ENCODE measurements around the gene RPS14.

Gene RPS14

DNA sequence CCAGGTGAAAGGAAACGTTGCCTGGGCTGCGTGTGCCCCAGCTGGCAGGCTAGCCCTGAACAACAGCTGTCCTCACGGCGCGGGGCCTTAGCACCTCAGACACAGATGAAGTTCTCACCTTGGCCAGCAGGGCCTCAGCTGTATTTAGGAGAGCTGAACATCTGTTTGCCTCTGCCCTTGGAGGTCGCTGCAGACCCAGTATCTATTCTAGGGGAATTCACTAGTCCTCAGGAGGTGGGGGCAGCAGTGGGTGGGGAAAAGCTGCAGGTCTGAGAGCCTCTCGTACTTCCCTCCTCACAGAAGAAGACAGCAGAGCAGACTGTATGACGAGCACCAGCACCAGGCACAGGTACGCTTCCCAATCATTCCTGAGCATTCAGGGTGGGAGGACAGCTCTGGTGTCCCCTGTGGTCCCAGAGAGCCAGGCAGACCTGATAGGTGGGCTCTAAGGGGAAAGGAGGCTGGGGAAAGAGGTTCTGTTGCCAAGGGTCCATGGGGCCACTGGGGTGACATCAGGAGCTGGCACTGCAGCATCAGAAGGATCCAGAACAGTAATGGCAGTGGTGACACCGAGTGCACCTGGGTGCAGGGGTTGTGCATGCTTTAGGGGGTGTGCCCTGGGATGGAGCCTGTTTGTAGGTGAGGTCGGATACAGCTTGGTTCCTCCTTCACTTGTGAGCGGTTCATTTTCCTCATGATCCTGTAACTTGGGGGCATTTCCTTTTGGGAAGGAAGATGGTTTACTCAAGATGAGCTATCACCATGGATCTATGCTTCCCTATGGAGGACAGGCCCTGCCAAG, 50.6 kb downstream of the RPS14 start:
- DNase-seq, result no peak

GRCh38 chr5:150397782-150398721, 51.5 kb downstream of the RPS14 start:
- no peak for DNase-seq

DNA sequence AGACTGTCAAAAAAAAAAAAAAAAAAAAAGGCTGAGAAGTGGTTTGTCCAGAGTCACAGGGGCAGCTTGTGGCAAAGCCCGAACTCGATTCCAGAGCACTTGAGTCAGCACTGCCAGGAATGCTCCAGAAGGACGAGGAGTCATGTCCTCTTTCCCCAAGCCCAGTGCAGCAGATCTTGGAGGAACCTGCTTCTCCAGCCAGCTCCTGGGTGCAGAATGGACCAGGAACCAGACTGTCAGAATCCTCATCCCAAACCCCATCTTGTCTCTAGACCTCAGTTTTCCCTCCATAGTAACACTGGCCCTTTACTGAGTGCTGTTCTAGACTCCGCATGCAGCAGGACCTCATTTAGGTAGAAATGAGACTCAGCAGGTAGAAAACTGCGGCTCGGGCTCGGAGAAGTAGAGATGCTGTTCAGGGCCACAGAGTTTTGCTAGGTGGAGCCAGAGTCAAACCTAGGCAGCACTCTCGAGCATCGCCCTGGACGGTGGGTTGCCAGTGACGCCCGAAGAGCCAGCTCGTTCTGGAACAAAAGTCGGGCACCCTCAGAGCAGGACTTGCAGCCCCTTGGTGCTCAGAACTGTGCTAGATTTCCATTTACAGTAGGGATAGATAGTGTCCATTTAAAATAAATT, 52.3 kb downstream of the RPS14 start:
- DNase-seq, result no peak

- no peak for DNase-seq
These were observed 53.3 kb downstream of the RPS14 start for GRCh38 chr5:150396267-150396666.

DNA sequence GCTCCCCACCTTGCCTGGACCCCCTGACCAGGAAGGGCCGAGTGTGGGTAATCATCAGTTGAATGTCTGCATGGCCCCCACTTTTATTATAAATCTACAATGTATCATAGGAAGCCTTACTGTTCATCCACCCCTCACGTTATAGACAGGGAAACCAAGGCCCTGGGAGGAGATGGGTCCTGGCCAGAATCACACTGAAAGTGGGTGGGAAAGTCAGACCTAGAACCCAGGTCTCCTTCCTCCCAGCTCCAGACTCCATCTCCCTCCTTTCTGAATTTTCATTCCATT, 53.9 kb downstream of the RPS14 start:
- no peak for DNase-seq

DNA sequence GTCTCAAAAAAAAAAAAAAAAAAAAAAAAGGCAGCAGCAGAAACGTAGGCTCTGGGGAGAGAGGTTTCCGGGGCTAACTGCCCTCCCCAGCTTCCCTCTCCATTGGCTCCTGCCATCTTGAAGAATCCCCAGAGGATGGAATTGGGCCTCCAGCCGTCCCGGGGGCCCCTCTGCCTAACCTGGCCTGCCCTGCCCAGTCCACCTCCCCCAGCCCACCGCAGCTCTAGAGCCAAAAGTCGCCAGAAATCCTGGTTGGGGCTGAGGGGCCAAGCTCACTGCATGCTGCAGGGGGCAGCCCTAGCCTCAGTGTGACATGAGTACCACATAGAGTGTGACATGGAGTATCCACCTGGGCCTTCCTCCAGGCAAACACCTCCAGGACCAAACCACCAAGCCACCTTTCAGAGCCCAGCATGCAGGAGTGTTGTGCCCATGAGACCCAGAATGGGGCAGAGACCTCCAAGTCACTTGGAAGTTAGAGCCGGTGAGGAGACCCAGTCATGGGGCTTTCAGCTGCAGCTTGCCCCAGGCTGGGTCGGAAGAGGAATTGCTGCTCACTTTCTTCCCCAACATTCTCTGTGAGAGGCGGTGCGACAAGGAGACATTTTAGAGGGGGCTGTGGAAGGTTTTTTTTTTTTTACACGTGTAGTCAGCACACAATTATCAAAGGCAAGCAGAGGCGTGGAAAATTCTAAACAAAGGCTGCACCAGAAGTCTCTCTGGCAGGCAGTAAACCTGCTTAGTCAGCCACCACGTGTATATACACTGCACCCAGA, 54.4 kb downstream of the RPS14 start:
- no peak for DNase-seq

- DNase-seq, result no peak
These were observed 55.4 kb downstream of the RPS14 start for GRCh38 chr5:150394131-150394530.

- DNase-seq, result no peak
These were observed 56.4 kb downstream of the RPS14 start for GRCh38 chr5:150393096-150393645.

GRCh38 chr5:150392680-150393079, 56.9 kb downstream of the RPS14 start:
- DNase-seq, result no peak
